ENCODE measurements around the gene WEE1.

The WEE1 gene

DNA sequence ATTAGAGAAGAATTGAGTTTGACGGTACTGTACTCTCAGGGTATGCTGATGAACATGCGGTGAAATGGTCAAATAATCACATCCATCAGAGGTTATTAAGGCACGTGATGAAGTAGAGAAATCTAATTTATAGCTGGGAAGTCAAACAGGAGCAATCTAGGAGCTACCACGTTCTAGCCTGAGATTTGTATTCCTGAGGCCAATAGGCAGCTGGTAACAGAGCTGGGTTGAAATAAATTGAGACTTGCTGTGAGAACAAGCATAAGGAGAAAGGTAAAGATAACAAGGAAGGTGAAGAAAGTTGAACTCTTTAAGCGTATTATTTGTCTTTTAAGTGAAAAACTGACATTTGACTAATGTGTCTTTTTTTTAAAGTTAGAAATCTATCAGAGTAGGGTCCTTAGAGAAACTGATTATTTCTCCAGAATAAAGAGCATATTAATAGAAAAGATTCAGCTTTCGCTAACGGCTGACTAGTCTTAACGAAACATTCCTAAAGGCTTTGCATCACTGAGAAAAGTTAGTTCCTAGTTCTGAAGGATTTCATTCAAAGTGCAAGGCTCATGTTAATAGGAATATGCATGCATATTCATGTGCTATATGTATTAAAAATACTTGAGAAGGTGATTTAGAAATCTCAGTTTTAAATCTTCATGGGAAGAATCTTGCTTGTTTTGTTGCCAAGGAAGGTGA, 5.2 kb upstream of the WEE1 start:
- TF ChIP-seq CTCF (IDR thresholded peaks at IDR 0.05; ENCODE audit: low read depth, low read length, missing control alignments), result no peak
- no peak overlapping the region for H3K4me3 ChIP-seq (ENCODE audit: low read depth, low read length)
- in situ Hi-C loops (cut with HindIII; ENCODE audit: low pct_ligation_motif_present, low sequenced_read_pairs), result no loop called here
- no peak for DNase-seq
- peak overlapping the region; percentile 100 for H3K27ac ChIP-seq
- H3K27me3 ChIP-seq (replicated peaks), result no peaks in the 10 kb centered on the region
- H3K36me3 ChIP-seq (replicated peaks), result no peaks in the 10 kb centered on the region

- peak overlapping the region; percentile 100 for H3K27ac ChIP-seq
- H3K4me3 ChIP-seq (ENCODE audit: low read depth, low read length), result peak overlapping the region; percentile 2
- H3K36me3 ChIP-seq (replicated peaks), result no peaks in the 10 kb centered on the region
- TF ChIP-seq CTCF (IDR thresholded peaks at IDR 0.05; ENCODE audit: low read depth, low read length, missing control alignments), result no peak
- no peaks in the 10 kb centered on the region for H3K27me3 ChIP-seq (replicated peaks)
- in situ Hi-C loops (cut with HindIII; ENCODE audit: low pct_ligation_motif_present, low sequenced_read_pairs), result no loop called here
- peak; percentile 87 for DNase-seq
These were observed 4.4 kb upstream of the WEE1 start for GRCh38 chr11:9568854-9569587.

DNA sequence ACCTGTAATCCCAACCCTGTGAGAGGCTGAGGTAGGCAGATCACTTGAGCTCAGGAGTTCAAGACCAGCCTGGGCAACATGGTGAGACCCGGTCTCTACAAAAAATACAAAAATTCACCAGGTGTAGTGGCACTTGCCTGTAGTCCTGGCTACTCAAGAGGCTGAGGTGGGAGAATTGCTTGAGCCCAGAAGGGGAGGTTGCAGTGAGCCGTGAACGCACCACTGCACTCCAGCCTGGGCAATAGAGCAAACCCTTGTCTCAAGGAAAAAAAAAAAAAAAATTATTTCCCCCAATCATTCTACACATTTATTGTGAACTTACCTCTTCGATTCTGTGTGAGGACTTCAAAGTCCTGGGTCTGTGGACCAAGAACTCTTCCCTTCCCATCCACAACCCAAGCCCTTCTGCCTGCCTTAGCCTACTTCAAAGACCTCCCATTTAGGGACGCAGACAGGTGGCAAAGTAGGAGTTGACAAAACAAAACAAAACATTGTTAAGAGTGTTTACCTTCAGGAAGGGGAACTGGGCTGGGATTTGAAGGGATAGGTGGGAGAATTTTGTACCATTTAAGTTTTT, 3.8 kb upstream of the WEE1 start:
- no peak overlapping the region for H3K4me3 ChIP-seq (ENCODE audit: low read depth, low read length)
- no peak for DNase-seq
- no peak for TF ChIP-seq CTCF (IDR thresholded peaks at IDR 0.05; ENCODE audit: low read depth, low read length, missing control alignments)
- no peaks in the 10 kb centered on the region for H3K27me3 ChIP-seq (replicated peaks)
- in situ Hi-C loops (cut with HindIII; ENCODE audit: low pct_ligation_motif_present, low sequenced_read_pairs), result no loop called here
- peak overlapping the region; percentile 100 for H3K27ac ChIP-seq
- no peaks in the 10 kb centered on the region for H3K36me3 ChIP-seq (replicated peaks)

DNA sequence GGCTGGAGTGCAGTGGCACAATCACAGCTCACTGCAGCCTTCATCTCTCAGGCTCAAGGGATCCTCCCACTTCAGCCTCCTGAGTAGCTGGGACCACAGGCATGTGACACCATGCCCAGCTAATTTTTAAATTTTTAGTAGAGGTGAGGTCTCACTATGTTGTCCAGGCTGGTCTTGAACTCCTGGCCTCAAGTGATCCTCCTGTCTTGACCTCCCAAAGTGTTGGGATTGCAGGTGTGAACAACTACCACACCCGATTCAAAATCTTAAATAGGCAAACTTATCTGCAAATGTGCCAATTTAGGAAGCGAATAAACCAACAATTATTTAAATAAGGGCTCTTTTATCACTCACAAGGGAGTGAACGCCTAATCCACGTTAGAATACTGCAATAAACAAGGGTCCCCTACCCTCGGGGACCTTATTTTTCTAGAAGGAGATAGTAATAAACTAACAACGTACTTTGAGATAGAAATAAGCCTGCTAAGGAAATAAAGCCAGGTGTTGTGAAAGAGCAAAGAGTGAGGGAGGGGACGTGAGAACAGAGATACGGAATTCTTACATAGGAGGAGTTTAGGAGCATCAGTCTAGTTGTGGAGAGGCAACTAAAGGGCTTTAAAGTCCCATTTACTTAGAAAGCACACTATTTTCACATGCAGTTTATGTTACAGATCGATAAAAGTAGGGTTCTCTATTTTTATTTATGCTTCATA, 3.0 kb upstream of the WEE1 start:
- Histone ChIP-seq H3K27ac (no peak overlapping the region), H3K36me3 (replicated peaks) (no peaks in the 10 kb centered on the region), H3K4me3 (ENCODE audit: low read depth, low read length) (no peak overlapping the region), H3K27me3 (replicated peaks) (no peaks in the 10 kb centered on the region)
- no peak for TF ChIP-seq CTCF (IDR thresholded peaks at IDR 0.05; ENCODE audit: low read depth, low read length, missing control alignments)
- DNase-seq, result no peak
- in situ Hi-C loops (cut with HindIII; ENCODE audit: low pct_ligation_motif_present, low sequenced_read_pairs), result no loop called here

- Histone ChIP-seq H3K36me3 (replicated peaks) (no peaks in the 10 kb centered on the region), H3K4me3 (ENCODE audit: low read depth, low read length) (no peak overlapping the region), H3K27me3 (replicated peaks) (no peaks in the 10 kb centered on the region), H3K27ac (no peak overlapping the region)
- in situ Hi-C loops (cut with HindIII; ENCODE audit: low pct_ligation_motif_present, low sequenced_read_pairs), result no loop called here
- no peak for TF ChIP-seq CTCF (IDR thresholded peaks at IDR 0.05; ENCODE audit: low read depth, low read length, missing control alignments)
- DNase-seq, result no peak
These were observed 2.3 kb upstream of the WEE1 start for GRCh38 chr11:9571071-9571762.
